Activated CD8-positive, alpha-beta memory T cell treated with anti-CD3 and anti-CD28 coated beads, Interleukin-2, amount 10 ng/mL, durations not matched to agents 7 days and 5 days (primary cell): ENCODE measurements around the gene KMT2D. TPM values are rescaled to one million over a fixed set of nuclear protein-coding genes. Genes with fewer than 3 reads are reported as not detected.

Experiments used
- ATAC-seq: fragments of 150-1000 bp; cut with Tn5 transposase; one replicate; pipeline ENCODE4 v1.10.0; 2021; ENCODE audit warnings: moderate library complexity
- CTCF ChIA-PET: fragments of 350-600 bp; sonication (Branson Sonifier 250); formaldehyde crosslinking; loops from one replicate; lab custom pipeline; 2021; ENCODE audit warnings: antibody characterized with exemption; lab: Charles Lee
- DNase-seq: peaks from one replicate; pipeline ENCODE4 v3.0.0-alpha.2; 2020
- H3K27ac Mint-ChIP-seq: one replicate; pipeline ENCODE4 v1.8.0; 2021; ENCODE audit warnings: mild to moderate bottlenecking, mixed read lengths
- H3K27me3 Mint-ChIP-seq: one replicate; pipeline ENCODE4 v1.8.0; 2021; ENCODE audit warnings: mixed read lengths
- H3K36me3 Mint-ChIP-seq: one replicate; pipeline ENCODE4 v1.8.0; 2021; ENCODE audit warnings: mild to moderate bottlenecking, mixed read lengths
- H3K4me1 Mint-ChIP-seq: one replicate; pipeline ENCODE4 v1.8.0; 2021; ENCODE audit warnings: mixed read lengths
- H3K4me3 Mint-ChIP-seq: one replicate; pipeline ENCODE4 v1.8.0; 2021; ENCODE audit warnings: mild to moderate bottlenecking, moderate library complexity, mixed read lengths
- H3K9me3 Mint-ChIP-seq: one replicate; pipeline ENCODE4 v1.8.0; 2022; ENCODE audit warnings: low read depth, mixed read lengths
- total RNA-seq, 2 experiments: library from RNA; stranded (reverse); gene quantifications; one replicate each; pipeline ENCODE4 v1.2.3, GENCODE V29; 2021

KMT2D gene
- total RNA-seq, result 100 to 1,000 TPM; 107 to 132 TPM

GRCh38 chr12:49060237-49061156 is at the start of gene KMT2D:
Gene KMT2D, minus strand, starts transcription at chr12:49060794. Its CDS starts 5,470 bp downstream, at chr12:49055324.
- Mint-ChIP-seq H3K4me3 (peak within 1 kb of the TSS; percentile 91), H3K27ac (peak within 1 kb of the TSS; percentile 95), H3K27me3 (no peaks in the 10 kb centered on the region), H3K36me3 (peaks cover 11% of the 10 kb centered on the region), H3K4me1 (peaks cover 51% of the 10 kb centered on the region), H3K9me3 (no peaks in the 10 kb centered on the region)
- DNase-seq (peak; percentile 92), ATAC-seq (peak; percentile 82)
- CTCF ChIA-PET, result interaction anchor here (2.1 to 3.7 kb wide), 5 partner anchors 9 to 38 kb away, joined by 8 to 22 read pairs (median 17); partner anchors contain the start of genes DHH and RHEBL1

- DNase-seq, result no peak
- no peak for ATAC-seq
- CTCF ChIA-PET, result interaction anchor here (0.9 to 9.4 kb wide), 14 partner anchors 8 to 314 kb away, joined by 3 to 80 read pairs (median 8); partner anchors contain the start of genes DHH, RHEBL1 and TUBA1B
Measured at GRCh38 chr12:49109641-49110463, 49.3 kb upstream of the KMT2D start.

GRCh38 chr12:49108958-49109404 is 48.4 kb upstream of the KMT2D start:
- no peak overlapping the region for H3K27ac Mint-ChIP-seq
- H3K4me3 Mint-ChIP-seq, result peak overlapping the region; percentile 94
- H3K4me1 Mint-ChIP-seq, result peaks cover 34% of the 10 kb centered on the region
- CTCF ChIA-PET, result interaction anchor here (0.9 to 9.4 kb wide), 9 partner anchors 8 to 121 kb away, joined by 3 to 80 read pairs (median 11); partner anchors contain the start of genes DHH and TUBA1B
- H3K9me3 Mint-ChIP-seq, result no peaks in the 10 kb centered on the region
- no peak for DNase-seq
- no peaks in the 10 kb centered on the region for H3K36me3 Mint-ChIP-seq
- ATAC-seq, result no peak
- no peaks in the 10 kb centered on the region for H3K27me3 Mint-ChIP-seq

More at GRCh38 chr12:49109641-49110463, 49.3 kb upstream of the KMT2D start:
- H3K4me3 Mint-ChIP-seq, result peak overlapping the region; percentile 94
- H3K27me3 Mint-ChIP-seq, result no peaks in the 10 kb centered on the region
- no peaks in the 10 kb centered on the region for H3K36me3 Mint-ChIP-seq
- peaks cover 28% of the 10 kb centered on the region for H3K4me1 Mint-ChIP-seq
- H3K27ac Mint-ChIP-seq, result peak overlapping the region; percentile 87
- H3K9me3 Mint-ChIP-seq, result no peaks in the 10 kb centered on the region

DNA sequence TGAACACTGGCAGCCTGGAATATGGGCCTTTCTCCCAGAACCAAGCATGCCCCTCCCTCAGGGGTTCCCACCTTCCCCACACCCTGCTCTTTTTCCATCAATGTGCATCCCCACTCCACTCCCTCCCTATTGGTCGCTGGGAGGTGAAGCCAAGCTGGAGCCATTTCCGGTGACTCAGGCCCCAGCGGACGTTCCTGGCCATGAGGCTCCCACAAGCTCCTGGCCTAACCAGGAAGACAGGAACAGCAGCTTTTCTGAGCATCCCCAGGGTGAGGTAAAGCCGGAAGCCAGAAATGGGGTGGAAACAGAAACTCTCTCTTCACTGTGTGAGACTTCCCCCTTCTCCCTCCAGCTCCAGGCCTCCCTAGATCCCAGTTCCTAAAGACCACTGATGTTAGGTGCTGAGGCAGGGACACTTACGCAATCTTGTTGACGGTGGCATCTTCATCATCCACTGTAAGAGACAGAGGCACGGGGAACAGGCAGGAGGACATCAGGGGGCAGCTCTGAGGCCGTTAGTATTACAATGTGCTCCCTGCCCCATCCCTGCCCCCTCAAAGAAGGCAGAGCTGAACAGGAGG is 45.0 kb upstream of the KMT2D start:
- DNase-seq (no peak), ATAC-seq (no peak)
- H3K9me3 Mint-ChIP-seq, result no peaks in the 10 kb centered on the region
- H3K4me1 Mint-ChIP-seq, result peaks cover 25% of the 10 kb centered on the region
- H3K27me3 Mint-ChIP-seq, result no peaks in the 10 kb centered on the region
- CTCF ChIA-PET, result interaction anchor here (1.0 to 9.4 kb wide), 9 partner anchors 9 to 42 kb away, joined by 3 to 80 read pairs (median 5); partner anchors contain the start of genes DHH and RHEBL1
- H3K4me3 Mint-ChIP-seq, result no peak overlapping the region
- H3K36me3 Mint-ChIP-seq, result peaks cover 4% of the 10 kb centered on the region
- H3K27ac Mint-ChIP-seq, result no peak overlapping the region

GRCh38 chr12:49104822-49105221 is 44.2 kb upstream of the KMT2D start:
- CTCF ChIA-PET, result interaction anchor here (1.0 to 9.4 kb wide), 6 partner anchors 10 to 41 kb away, joined by 3 to 80 read pairs (median 6); partner anchors contain the start of genes DHH and RHEBL1
- peaks cover 4% of the 10 kb centered on the region for H3K36me3 Mint-ChIP-seq
- H3K4me1 Mint-ChIP-seq, result peaks cover 22% of the 10 kb centered on the region
- no peak overlapping the region for H3K27ac Mint-ChIP-seq
- ATAC-seq (no peak), DNase-seq (no peak)
- H3K27me3 Mint-ChIP-seq, result no peaks in the 10 kb centered on the region
- H3K4me3 Mint-ChIP-seq, result no peak overlapping the region
- no peaks in the 10 kb centered on the region for H3K9me3 Mint-ChIP-seq

GRCh38 chr12:49100380-49100779 is 39.8 kb upstream of the KMT2D start:
- peaks cover 5% of the 10 kb centered on the region for H3K27me3 Mint-ChIP-seq
- peaks cover 10% of the 10 kb centered on the region for H3K36me3 Mint-ChIP-seq
- ATAC-seq (no peak), DNase-seq (no peak)
- H3K27ac Mint-ChIP-seq, result no peak overlapping the region
- CTCF ChIA-PET, result interaction anchor here (0.8 to 11.8 kb wide), 11 partner anchors 8 to 112 kb away, joined by 3 to 222 read pairs (median 12); partner anchors contain the start of genes LMBR1L and TUBA1B
- peaks cover 6% of the 10 kb centered on the region for H3K4me1 Mint-ChIP-seq
- no peak overlapping the region for H3K4me3 Mint-ChIP-seq
- H3K9me3 Mint-ChIP-seq, result no peaks in the 10 kb centered on the region

DNA sequence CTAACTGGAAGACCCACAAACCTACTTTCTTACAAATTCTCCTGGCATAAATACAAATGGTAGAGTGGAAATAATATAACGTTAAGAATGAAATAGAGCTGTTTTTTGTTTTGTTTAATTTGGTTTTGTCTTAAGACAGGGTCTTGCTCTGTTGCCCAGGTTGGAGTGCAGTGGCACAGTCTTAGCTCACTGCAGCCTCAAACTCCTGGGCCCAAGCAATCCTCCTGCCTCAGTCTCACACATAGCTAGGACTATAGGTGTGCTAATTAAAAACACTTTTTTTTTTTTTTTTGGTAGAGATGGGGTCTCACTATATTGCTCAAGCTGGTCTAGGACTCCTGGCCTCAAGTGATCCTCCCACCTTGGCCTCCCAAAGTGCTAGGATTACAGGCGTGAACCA is 38.1 kb upstream of the KMT2D start:
- H3K9me3 Mint-ChIP-seq, result no peaks in the 10 kb centered on the region
- peaks cover 7% of the 10 kb centered on the region for H3K4me1 Mint-ChIP-seq
- peaks cover 21% of the 10 kb centered on the region for H3K27me3 Mint-ChIP-seq
- no peak overlapping the region for H3K27ac Mint-ChIP-seq
- ATAC-seq, result no peak
- CTCF ChIA-PET, result interaction anchor here (0.7 to 11.8 kb wide), 25 partner anchors 7 to 398 kb away, joined by 3 to 222 read pairs (median 4); partner anchors contain the start of genes KMT2D, LMBR1L, PRPH and RHEBL1
- H3K36me3 Mint-ChIP-seq, result peaks cover 12% of the 10 kb centered on the region
- no peak overlapping the region for H3K4me3 Mint-ChIP-seq
- DNase-seq, result no peak

GRCh38 chr12:49098035-49098451 is 37.4 kb upstream of the KMT2D start:
- CTCF ChIA-PET, result interaction anchor here (0.7 to 11.8 kb wide), 25 partner anchors 11 to 414 kb away, joined by 3 to 222 read pairs (median 4); partner anchors contain the start of genes KMT2D, LMBR1L, PRPH and RHEBL1
- Mint-ChIP-seq H3K9me3 (no peaks in the 10 kb centered on the region), H3K27ac (no peak overlapping the region), H3K4me1 (peaks cover 11% of the 10 kb centered on the region), H3K36me3 (peaks cover 12% of the 10 kb centered on the region), H3K4me3 (no peak overlapping the region), H3K27me3 (peaks cover 28% of the 10 kb centered on the region)
- peak; percentile 77 for DNase-seq
- ATAC-seq, result peak; percentile 56

- CTCF ChIA-PET, result interaction anchor here (0.7 to 11.8 kb wide), 15 partner anchors 11 to 415 kb away, joined by 3 to 222 read pairs (median 8); partner anchors contain the start of genes LMBR1L, PRPH, RHEBL1 and TUBA1B
- H3K4me1 Mint-ChIP-seq, result peaks cover 14% of the 10 kb centered on the region
- no peak overlapping the region for H3K27ac Mint-ChIP-seq
- no peak for DNase-seq
- H3K36me3 Mint-ChIP-seq, result peaks cover 12% of the 10 kb centered on the region
- H3K9me3 Mint-ChIP-seq, result no peaks in the 10 kb centered on the region
- H3K27me3 Mint-ChIP-seq, result peaks cover 35% of the 10 kb centered on the region
- no peak for ATAC-seq
- H3K4me3 Mint-ChIP-seq, result no peak overlapping the region
Measured at GRCh38 chr12:49097381-49097780, 36.8 kb upstream of the KMT2D start.

GRCh38 chr12:49094975-49095365 is 34.4 kb upstream of the KMT2D start:
- no peak for DNase-seq
- no peak for ATAC-seq
- Mint-ChIP-seq H3K9me3 (no peaks in the 10 kb centered on the region), H3K27me3 (peaks cover 57% of the 10 kb centered on the region), H3K27ac (no peak overlapping the region), H3K4me3 (no peak overlapping the region), H3K4me1 (peaks cover 36% of the 10 kb centered on the region), H3K36me3 (peaks cover 8% of the 10 kb centered on the region)
- CTCF ChIA-PET, result interaction anchor here (0.6 to 11.8 kb wide), 10 partner anchors 8 to 728 kb away, joined by 3 to 222 read pairs (median 10); partner anchors contain the start of genes DDN, LMBR1L, TUBA1A and TUBA1B

- Mint-ChIP-seq H3K4me1 (peaks cover 40% of the 10 kb centered on the region), H3K9me3 (no peaks in the 10 kb centered on the region), H3K36me3 (peaks cover 8% of the 10 kb centered on the region), H3K27me3 (peaks cover 60% of the 10 kb centered on the region), H3K4me3 (peak within 1 kb of the TSS; percentile 24), H3K27ac (no peak within 1 kb of the TSS)
- no peak for DNase-seq
- CTCF ChIA-PET, result interaction anchor here (0.8 to 11.8 kb wide), 15 partner anchors 8 to 244 kb away, joined by 3 to 222 read pairs (median 13); partner anchors contain the start of genes DDN, LMBR1L, RHEBL1 and TUBA1A
- no peak for ATAC-seq
Measured at GRCh38 chr12:49094160-49094974, 33.8 kb upstream of the KMT2D start, which contains the start of gene DHH. Gene DHH, minus strand, starts transcription at chr12:49094801. Its CDS starts 289 bp downstream, at chr12:49094512.
